ENCODE data around the gene HID1.

DNA sequence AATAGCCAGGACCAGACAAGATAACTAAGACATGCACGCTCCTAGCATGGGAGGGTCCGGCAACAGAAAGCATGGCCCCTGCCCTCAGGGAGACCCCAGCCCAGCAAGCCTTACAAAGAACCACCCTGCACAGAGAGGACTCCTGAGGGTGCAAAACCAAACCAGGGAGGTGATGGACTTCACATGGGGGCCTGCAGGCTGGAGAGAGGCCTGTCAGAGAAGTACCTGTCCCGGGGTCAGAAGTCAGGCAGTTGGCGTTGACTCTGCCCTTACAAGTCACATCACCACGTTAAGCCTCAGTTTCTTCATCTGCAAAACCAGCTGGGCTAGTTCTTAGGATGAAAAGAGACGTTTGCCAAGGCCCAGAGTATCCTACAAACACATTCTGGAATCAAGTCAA lies 43.8 kb downstream of the HID1 start:
- TF ChIP-seq, protein P1, sequence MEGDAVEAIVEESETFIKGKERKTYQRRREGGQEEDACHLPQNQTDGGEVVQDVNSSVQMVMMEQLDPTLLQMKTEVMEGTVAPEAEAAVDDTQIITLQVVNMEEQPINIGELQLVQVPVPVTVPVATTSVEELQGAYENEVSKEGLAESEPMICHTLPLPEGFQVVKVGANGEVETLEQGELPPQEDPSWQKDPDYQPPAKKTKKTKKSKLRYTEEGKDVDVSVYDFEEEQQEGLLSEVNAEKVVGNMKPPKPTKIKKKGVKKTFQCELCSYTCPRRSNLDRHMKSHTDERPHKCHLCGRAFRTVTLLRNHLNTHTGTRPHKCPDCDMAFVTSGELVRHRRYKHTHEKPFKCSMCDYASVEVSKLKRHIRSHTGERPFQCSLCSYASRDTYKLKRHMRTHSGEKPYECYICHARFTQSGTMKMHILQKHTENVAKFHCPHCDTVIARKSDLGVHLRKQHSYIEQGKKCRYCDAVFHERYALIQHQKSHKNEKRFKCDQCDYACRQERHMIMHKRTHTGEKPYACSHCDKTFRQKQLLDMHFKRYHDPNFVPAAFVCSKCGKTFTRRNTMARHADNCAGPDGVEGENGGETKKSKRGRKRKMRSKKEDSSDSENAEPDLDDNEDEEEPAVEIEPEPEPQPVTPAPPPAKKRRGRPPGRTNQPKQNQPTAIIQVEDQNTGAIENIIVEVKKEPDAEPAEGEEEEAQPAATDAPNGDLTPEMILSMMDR (IDR thresholded peaks at IDR 0.05; ENCODE audit: insufficient read depth, low read depth, low read length): no peak
- TF ChIP-seq EZH2 (IDR thresholded peaks at IDR 0.05; ENCODE audit: insufficient read depth, low read length): no peak
